ENCODE measurements around the gene MUC2. TPM values are rescaled to one million over a fixed set of nuclear protein-coding genes. Genes with fewer than 3 reads are reported as not detected.

The MUC2 gene
- total and polyA plus RNA-seq, 9 of the 15 experiments (the other 6 are each of a cell fraction or from before 2014, with no cell fraction given): under 0.01 to 0.18 TPM; not detected in 7

DNA sequence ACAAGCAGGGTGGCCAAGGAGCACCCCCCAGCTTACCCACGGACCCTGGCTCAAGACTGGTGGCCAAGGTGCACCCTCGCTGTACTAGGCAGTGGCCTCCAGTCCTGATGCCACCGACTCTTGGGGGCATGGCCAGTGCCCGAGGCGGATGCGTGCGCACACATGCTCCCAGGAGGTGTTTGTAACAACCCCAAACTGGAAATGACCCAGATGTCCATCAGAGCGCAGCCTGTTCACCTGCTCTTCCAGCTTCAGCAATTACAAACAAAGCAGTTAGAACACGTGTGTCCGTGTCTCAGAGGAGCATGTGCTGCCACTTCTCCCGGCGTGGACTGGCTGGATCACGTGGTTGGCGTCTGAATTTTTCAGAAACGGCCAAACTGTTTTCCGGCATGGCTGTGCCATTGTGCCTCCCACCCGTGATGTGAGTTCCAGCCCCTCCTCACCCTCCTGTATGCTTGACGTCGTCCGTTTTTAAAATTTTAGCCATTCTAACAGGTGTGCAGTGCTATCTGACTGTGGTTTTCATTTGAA lies 31.0 kb upstream of the MUC2 start:
- Histone ChIP-seq H3K9ac (ENCODE audit: insufficient read depth in 1 of 2, low read depth in 2 of 2, low read length in 2 of 2) (peak overlapping the region in 1 of 2 experiments; percentile 52; a peak in 1 of 4 replicates), H4K20me1 (replicated peaks; ENCODE audit: control insufficient read depth, insufficient read depth, low read length) (0 out of 2 replicates have a peak, but pooled peaks cover 7% of the 10 kb centered on the region), H3K27me3 (ENCODE audit: control insufficient read depth in 2 of 2, insufficient read depth in 2 of 2, low read length in 2 of 2) (peaks cover 20 to 51% of the 10 kb centered on the region in 2 experiments), H3K9me1 (ENCODE audit: control insufficient read depth, insufficient read depth, low read length) (no peaks in the 10 kb centered on the region), H3K9me3 (replicated peaks; ENCODE audit: control insufficient read depth, insufficient read depth, low read depth, low read length) (no peaks in the 10 kb centered on the region), H3K4me2 (ENCODE audit: insufficient read depth, low read length) (no peak overlapping the region), H2AFZ (ENCODE audit: low read depth, low read length) (no peak overlapping the region), H3K36me3 (ENCODE audit: control insufficient read depth, insufficient read depth, low read length) (no peaks in the 10 kb centered on the region), H3K27ac (ENCODE audit: extremely low read depth, low read depth, low read length) (no peak overlapping the region), H3K4me3 (no peak overlapping the region), H3K4me1 (replicated peaks in 1 of 2; ENCODE audit: control insufficient read depth in 2 of 2, insufficient read depth in 2 of 2, low read length in 2 of 2) (peaks cover 0 to 40% of the 10 kb centered on the region in 2 experiments; a peak in 2 of 5 replicates), H3K79me2 (ENCODE audit: control insufficient read depth, insufficient read depth, low read length) (no peaks in the 10 kb centered on the region)
- ChIA-PET CTCF (ENCODE audit: low intra/inter-chr PET ratio) (no interaction called here), POLR2A (interaction anchor here (1.0 kb wide), 1 partner anchor 11 kb away, joined by 5 read pairs; no protein-coding TSS in a partner anchor)
- intact Hi-C loops (cut with micrococcal nuclease) (no loop called here), in situ Hi-C loops (cut with MboI) (no loop called here)
- no peak for FAIRE-seq
- ATAC-seq: no peak
- WGBS (ENCODE audit: insufficient coverage, low coverage, missing lambda C conversion rate): 3% methylated on average over 18 of the region's 20 CpGs
- no peak for DNase-seq (ENCODE audit: extremely low read depth in 1 of 4, low spot score in 3 of 4)
- no TSS peak for BruUV-seq (replicated peaks)
- TF ChIP-seq, protein P1, sequence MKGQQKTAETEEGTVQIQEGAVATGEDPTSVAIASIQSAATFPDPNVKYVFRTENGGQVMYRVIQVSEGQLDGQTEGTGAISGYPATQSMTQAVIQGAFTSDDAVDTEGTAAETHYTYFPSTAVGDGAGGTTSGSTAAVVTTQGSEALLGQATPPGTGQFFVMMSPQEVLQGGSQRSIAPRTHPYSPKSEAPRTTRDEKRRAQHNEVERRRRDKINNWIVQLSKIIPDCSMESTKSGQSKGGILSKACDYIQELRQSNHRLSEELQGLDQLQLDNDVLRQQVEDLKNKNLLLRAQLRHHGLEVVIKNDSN (CRISPR knock-in tag; IDR thresholded peaks at IDR 0.05): peak; percentile 75
- TF ChIP-seq, protein P2, sequence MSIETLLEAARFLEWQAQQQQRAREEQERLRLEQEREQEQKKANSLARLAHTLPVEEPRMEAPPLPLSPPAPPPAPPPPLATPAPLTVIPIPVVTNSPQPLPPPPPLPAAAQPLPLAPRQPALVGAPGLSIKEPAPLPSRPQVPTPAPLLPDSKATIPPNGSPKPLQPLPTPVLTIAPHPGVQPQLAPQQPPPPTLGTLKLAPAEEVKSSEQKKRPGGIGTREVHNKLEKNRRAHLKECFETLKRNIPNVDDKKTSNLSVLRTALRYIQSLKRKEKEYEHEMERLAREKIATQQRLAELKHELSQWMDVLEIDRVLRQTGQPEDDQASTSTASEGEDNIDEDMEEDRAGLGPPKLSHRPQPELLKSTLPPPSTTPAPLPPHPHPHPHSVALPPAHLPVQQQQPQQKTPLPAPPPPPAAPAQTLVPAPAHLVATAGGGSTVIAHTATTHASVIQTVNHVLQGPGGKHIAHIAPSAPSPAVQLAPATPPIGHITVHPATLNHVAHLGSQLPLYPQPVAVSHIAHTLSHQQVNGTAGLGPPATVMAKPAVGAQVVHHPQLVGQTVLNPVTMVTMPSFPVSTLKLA (conservative IDR thresholded peaks at IDR 0.05): 0 out of 4 replicates have a peak, but pooled peaks of 1 of the 2 experiments have one; percentile 21
- TF ChIP-seq XRCC3 (IDR thresholded peaks at IDR 0.05): no peak
- TF ChIP-seq, protein P3, sequence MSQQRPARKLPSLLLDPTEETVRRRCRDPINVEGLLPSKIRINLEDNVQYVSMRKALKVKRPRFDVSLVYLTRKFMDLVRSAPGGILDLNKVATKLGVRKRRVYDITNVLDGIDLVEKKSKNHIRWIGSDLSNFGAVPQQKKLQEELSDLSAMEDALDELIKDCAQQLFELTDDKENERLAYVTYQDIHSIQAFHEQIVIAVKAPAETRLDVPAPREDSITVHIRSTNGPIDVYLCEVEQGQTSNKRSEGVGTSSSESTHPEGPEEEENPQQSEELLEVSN (IDR thresholded peaks at IDR 0.05; ENCODE audit: borderline replicate concordance in 1 of 2, extremely low read depth in 1 of 2, insufficient read depth in 1 of 2, insufficient read length in 1 of 2, low read depth in 1 of 2, low read length in 1 of 2, poor library complexity in 1 of 2, severe bottlenecking in 1 of 2): peak in 1 of 2 experiments; percentile 40
- peak; percentile 43; the same call in 1 of the 2 replicates for TF ChIP-seq RAD51 (IDR thresholded peaks at IDR 0.05; ENCODE audit: borderline replicate concordance, low read depth)
- no peak for TF ChIP-seq ZNF561 (CRISPR knock-in tag; conservative IDR thresholded peaks at IDR 0.05)
